ENCODE measurements around the gene OTOP2.
A peak's percentile ranks its signal among the peaks of the same experiment; 100 is the strongest.

The OTOP2 gene

GRCh38 chr17:74935048-74935447 lies 11.0 kb downstream of the OTOP2 start:
- H3K4me1 Mint-ChIP-seq: peaks cover 2% of the 10 kb centered on the region
- H3K9me3 Mint-ChIP-seq: no peaks in the 10 kb centered on the region
- H3K4me3 Mint-ChIP-seq: no peak overlapping the region
- no peaks in the 10 kb centered on the region for H3K36me3 Mint-ChIP-seq (ENCODE audit: low read depth)
- H3K27ac Mint-ChIP-seq: no peak overlapping the region
- ATAC-seq (no peak), DNase-seq (no peak)
- H3K27me3 Mint-ChIP-seq: peaks cover 68% of the 10 kb centered on the region

GRCh38 chr17:74935585-74936469 lies 11.8 kb downstream of the OTOP2 start, which contains the start of gene OTOP3:
Gene OTOP3 (plus strand): TSS chr17:74935898. CDS start chr17:74935922, 24 bp downstream.
- DNase-seq (no peak), ATAC-seq (no peak)
- H3K4me1 Mint-ChIP-seq: peaks cover 2% of the 10 kb centered on the region
- peaks cover 64% of the 10 kb centered on the region for H3K27me3 Mint-ChIP-seq
- no peaks in the 10 kb centered on the region for H3K36me3 Mint-ChIP-seq (ENCODE audit: low read depth)
- H3K4me3 Mint-ChIP-seq: no peak within 1 kb of the TSS
- H3K27ac Mint-ChIP-seq: no peak within 1 kb of the TSS
- H3K9me3 Mint-ChIP-seq: no peaks in the 10 kb centered on the region

- Mint-ChIP-seq H3K36me3 (ENCODE audit: low read depth) (no peaks in the 10 kb centered on the region), H3K9me3 (no peaks in the 10 kb centered on the region), H3K4me1 (peaks cover 2% of the 10 kb centered on the region)
These were observed 12.4 kb downstream of the OTOP2 start for GRCh38 chr17:74936470-74936799.

GRCh38 chr17:74937064-74938051 lies 13.3 kb downstream of the OTOP2 start:
- Mint-ChIP-seq H3K4me1 (peaks cover 2% of the 10 kb centered on the region), H3K27ac (no peak overlapping the region), H3K27me3 (peaks cover 60% of the 10 kb centered on the region), H3K9me3 (no peaks in the 10 kb centered on the region), H3K36me3 (ENCODE audit: low read depth) (no peaks in the 10 kb centered on the region), H3K4me3 (no peak overlapping the region)
- no peak for ATAC-seq
- no peak for DNase-seq

More at GRCh38 chr17:74936470-74936799, 12.4 kb downstream of the OTOP2 start:
- DNase-seq: no peak
- Mint-ChIP-seq H3K4me3 (no peak overlapping the region), H3K27me3 (peaks cover 59% of the 10 kb centered on the region), H3K27ac (no peak overlapping the region)
- ATAC-seq: no peak

- Mint-ChIP-seq H3K27ac (no peak overlapping the region), H3K4me3 (no peak overlapping the region), H3K4me1 (peaks cover 2% of the 10 kb centered on the region), H3K27me3 (peaks cover 55% of the 10 kb centered on the region), H3K36me3 (ENCODE audit: low read depth) (no peaks in the 10 kb centered on the region), H3K9me3 (no peaks in the 10 kb centered on the region)
- ATAC-seq (no peak), DNase-seq (no peak)
These were observed 14.3 kb downstream of the OTOP2 start for GRCh38 chr17:74938194-74938950.

- no peak overlapping the region for H3K27ac Mint-ChIP-seq
- peaks cover 48% of the 10 kb centered on the region for H3K27me3 Mint-ChIP-seq
- no peak overlapping the region for H3K4me3 Mint-ChIP-seq
- peaks cover 2% of the 10 kb centered on the region for H3K4me1 Mint-ChIP-seq
- no peaks in the 10 kb centered on the region for H3K36me3 Mint-ChIP-seq (ENCODE audit: low read depth)
- DNase-seq: no peak
- H3K9me3 Mint-ChIP-seq: no peaks in the 10 kb centered on the region
- no peak for ATAC-seq
These were observed 15.5 kb downstream of the OTOP2 start for GRCh38 chr17:74939534-74939933.

- H3K27ac Mint-ChIP-seq: no peak overlapping the region
- H3K36me3 Mint-ChIP-seq (ENCODE audit: low read depth): no peaks in the 10 kb centered on the region
- no peak overlapping the region for H3K4me3 Mint-ChIP-seq
- H3K27me3 Mint-ChIP-seq: peaks cover 42% of the 10 kb centered on the region
- DNase-seq (no peak), ATAC-seq (no peak)
- H3K4me1 Mint-ChIP-seq: peaks cover 2% of the 10 kb centered on the region
- H3K9me3 Mint-ChIP-seq: no peaks in the 10 kb centered on the region
These were observed 17.2 kb downstream of the OTOP2 start for GRCh38 chr17:74941128-74941725.

- no peak overlapping the region for H3K4me3 Mint-ChIP-seq
- DNase-seq: no peak
- H3K27ac Mint-ChIP-seq: no peak overlapping the region
- peaks cover 18% of the 10 kb centered on the region for H3K27me3 Mint-ChIP-seq
- H3K4me1 Mint-ChIP-seq: no peaks in the 10 kb centered on the region
- H3K9me3 Mint-ChIP-seq: no peaks in the 10 kb centered on the region
- ATAC-seq: no peak
- H3K36me3 Mint-ChIP-seq (ENCODE audit: low read depth): no peaks in the 10 kb centered on the region
These were observed 19.9 kb downstream of the OTOP2 start for GRCh38 chr17:74943808-74944522.

GRCh38 chr17:74945543-74945942 lies 21.5 kb downstream of the OTOP2 start:
- no peaks in the 10 kb centered on the region for H3K9me3 Mint-ChIP-seq
- peak; percentile 41 for ATAC-seq
- DNase-seq: no peak
- H3K4me1 Mint-ChIP-seq: no peaks in the 10 kb centered on the region
- H3K36me3 Mint-ChIP-seq (ENCODE audit: low read depth): no peaks in the 10 kb centered on the region
- H3K27ac Mint-ChIP-seq: no peak overlapping the region
- no peak overlapping the region for H3K4me3 Mint-ChIP-seq
- peaks cover 15% of the 10 kb centered on the region for H3K27me3 Mint-ChIP-seq

GRCh38 chr17:74946641-74947040 lies 22.6 kb downstream of the OTOP2 start:
- H3K27me3 Mint-ChIP-seq: peaks cover 11% of the 10 kb centered on the region
- no peaks in the 10 kb centered on the region for H3K4me1 Mint-ChIP-seq
- H3K4me3 Mint-ChIP-seq: no peak overlapping the region
- no peaks in the 10 kb centered on the region for H3K36me3 Mint-ChIP-seq (ENCODE audit: low read depth)
- H3K27ac Mint-ChIP-seq: no peak overlapping the region
- ATAC-seq (no peak), DNase-seq (no peak)
- H3K9me3 Mint-ChIP-seq: no peaks in the 10 kb centered on the region

GRCh38 chr17:74947041-74947754 lies 23.1 kb downstream of the OTOP2 start:
- H3K4me1 Mint-ChIP-seq: no peaks in the 10 kb centered on the region
- ATAC-seq: no peak
- DNase-seq: no peak
- no peak overlapping the region for H3K4me3 Mint-ChIP-seq
- H3K9me3 Mint-ChIP-seq: no peaks in the 10 kb centered on the region
- peaks cover 8% of the 10 kb centered on the region for H3K27me3 Mint-ChIP-seq
- no peaks in the 10 kb centered on the region for H3K36me3 Mint-ChIP-seq (ENCODE audit: low read depth)
- H3K27ac Mint-ChIP-seq: no peak overlapping the region

GRCh38 chr17:74949455-74950115 lies 25.5 kb downstream of the OTOP2 start:
- Mint-ChIP-seq H3K36me3 (ENCODE audit: low read depth) (no peaks in the 10 kb centered on the region), H3K27ac (no peak overlapping the region), H3K9me3 (no peaks in the 10 kb centered on the region), H3K4me1 (no peaks in the 10 kb centered on the region), H3K4me3 (no peak overlapping the region), H3K27me3 (peaks cover 8% of the 10 kb centered on the region)
- no peak for DNase-seq
- ATAC-seq: no peak

Measured in activated naive CD8-positive, alpha-beta T cell treated with anti-CD3 and anti-CD28 coated beads, Interleukin-2, amount 50 U/mL, for 24 hours (primary cell).